ENCODE data around the gene CHD6.

DNA sequence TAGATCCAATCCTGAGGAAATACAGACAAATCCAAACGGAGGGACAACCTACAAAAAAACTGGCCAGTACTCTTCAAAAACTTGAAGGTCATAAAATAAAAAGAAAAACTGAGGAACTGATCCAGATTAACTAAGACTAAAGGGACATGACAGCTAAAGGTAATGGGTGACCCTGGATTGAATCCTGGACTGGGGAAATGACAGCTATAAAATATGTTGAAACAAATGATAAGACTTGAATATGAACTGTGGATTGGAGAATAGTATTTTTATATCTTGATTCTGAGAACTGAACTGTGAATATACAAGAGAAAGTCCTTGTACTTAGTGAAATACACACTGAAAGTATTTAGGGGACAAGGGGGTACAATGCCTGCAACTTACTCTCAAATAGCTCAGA is 154.6 kb downstream of the CHD6 start:
- TF ChIP-seq, protein P1, sequence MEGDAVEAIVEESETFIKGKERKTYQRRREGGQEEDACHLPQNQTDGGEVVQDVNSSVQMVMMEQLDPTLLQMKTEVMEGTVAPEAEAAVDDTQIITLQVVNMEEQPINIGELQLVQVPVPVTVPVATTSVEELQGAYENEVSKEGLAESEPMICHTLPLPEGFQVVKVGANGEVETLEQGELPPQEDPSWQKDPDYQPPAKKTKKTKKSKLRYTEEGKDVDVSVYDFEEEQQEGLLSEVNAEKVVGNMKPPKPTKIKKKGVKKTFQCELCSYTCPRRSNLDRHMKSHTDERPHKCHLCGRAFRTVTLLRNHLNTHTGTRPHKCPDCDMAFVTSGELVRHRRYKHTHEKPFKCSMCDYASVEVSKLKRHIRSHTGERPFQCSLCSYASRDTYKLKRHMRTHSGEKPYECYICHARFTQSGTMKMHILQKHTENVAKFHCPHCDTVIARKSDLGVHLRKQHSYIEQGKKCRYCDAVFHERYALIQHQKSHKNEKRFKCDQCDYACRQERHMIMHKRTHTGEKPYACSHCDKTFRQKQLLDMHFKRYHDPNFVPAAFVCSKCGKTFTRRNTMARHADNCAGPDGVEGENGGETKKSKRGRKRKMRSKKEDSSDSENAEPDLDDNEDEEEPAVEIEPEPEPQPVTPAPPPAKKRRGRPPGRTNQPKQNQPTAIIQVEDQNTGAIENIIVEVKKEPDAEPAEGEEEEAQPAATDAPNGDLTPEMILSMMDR (conservative IDR thresholded peaks at IDR 0.05 in 1 of 2, IDR thresholded peaks at IDR 0.05 in 1 of 2; ENCODE audit: extremely low read depth in 1 of 2, insufficient read depth in 1 of 2, low read depth in 1 of 2, low read length in 2 of 2): no peak
- no peak for TF ChIP-seq EZH2 (IDR thresholded peaks at IDR 0.05; ENCODE audit: borderline replicate concordance, low read length)

All from mammary epithelial cell (primary cell).